HCT116 (cell line): Measurements from ENCODE around the gene TNPO1. TPM values are rescaled to one million over a fixed set of nuclear protein-coding genes. Genes with fewer than 3 reads are reported as not detected.

Experiments used
- ATAC-seq: fragments of 200-7000 bp; cut with Tn5 transposase; 2 replicates; pipeline ENCODE4 v1.9.1; 2020; ENCODE audit warnings: mild to moderate bottlenecking, moderate library complexity
- BruUV-seq: library from RNA; stranded (reverse); fragments of 400-500 nt; replicated peaks from 2 replicates; lab custom pipeline; 2021; lab: Mats Ljungman, UMichigan
- CTCF ChIA-PET: fragments of 300-600 bp; sonication (Branson Sonifier 250); formaldehyde crosslinking; loops from one replicate; lab custom pipeline; 2021; ENCODE audit warnings: antibody characterized with exemption; lab: Charles Lee
- POLR2A ChIA-PET: fragments of 300-600, 350-600 bp; sonication (Branson Sonifier 250); formaldehyde crosslinking; loops from one replicate; lab custom pipeline; 2021; ENCODE audit warnings: antibody characterized with exemption; lab: Charles Lee
- RAD21 ChIA-PET, 2 experiments: fragments of 300-600 bp; sonication (Branson Sonifier 250); formaldehyde crosslinking; loops; one replicate each; lab custom pipeline; 2023; ENCODE audit warnings: low total read pairs in 2 of 2; ENCODE audit not compliant: uncharacterized antibody in 2 of 2, unreplicated experiment in 2 of 2, low non-redundant PET in 1 of 2; lab: Charles Lee
- DNase-seq: peaks from one replicate; pipeline ENCODE4 v3.0.0-alpha.2; 2010; ENCODE audit warnings: low read depth, low spot score
- H2AFZ ChIP-seq: fragments of 200-600 bp; shearing (Covaris generic), sonication (generic); 2 replicates; pipeline ENCODE4 v1.6.1; 2017; ENCODE audit warnings: low read depth, mixed run types, mixed read lengths, antibody characterized with exemption, low read length; ENCODE audit not compliant: poor library complexity, severe bottlenecking
- H3K27ac ChIP-seq: 2 replicates; pipeline ENCODE4 v1.5.1; 2012; ENCODE audit warnings: low read depth, low read length
- H3K27me3 ChIP-seq: fragments of 200-600 bp; sonication (generic); 2 replicates; pipeline ENCODE4 v1.6.1; 2016; ENCODE audit warnings: mixed run types, low read length, mixed read lengths; ENCODE audit not compliant: insufficient read depth
- H3K36me3 ChIP-seq, 2 experiments: fragments of 200-500 bp in 1 of 2; fragments of 200-600 bp in 1 of 2; sonication (Bioruptor generic) in 1 of 2; sonication (generic) in 1 of 2; 2 replicates each; pipeline versions ENCODE4 v1.5.1 to v1.6.1; 2014 to 2016; ENCODE audit warnings: low read length in 2 of 2, inconsistent platforms in 1 of 2, mixed read lengths in 1 of 2, mixed run types in 1 of 2; ENCODE audit not compliant: insufficient read depth in 2 of 2, control insufficient read depth in 1 of 2
- H3K4me1 ChIP-seq, 2 experiments: fragments of 200-600 bp in 1 of 2; sonication (generic) in 1 of 2; 2 replicates each; pipeline versions ENCODE4 v1.5.1 to v1.6.1; 2012 to 2017; ENCODE audit warnings: low read length in 2 of 2, inconsistent platforms in 1 of 2, mild to moderate bottlenecking in 1 of 2, mixed read lengths in 1 of 2, mixed run types in 1 of 2, moderate library complexity in 1 of 2; ENCODE audit not compliant: insufficient read depth in 2 of 2, control insufficient read depth in 1 of 2
- H3K4me2 ChIP-seq: fragments of 200-600 bp; sonication (generic); 2 replicates; pipeline ENCODE4 v1.6.1; 2017; ENCODE audit warnings: mixed run types, low read length, mixed read lengths
- H3K4me3 ChIP-seq, 2 experiments: fragments of 200-600 bp in 1 of 2; sonication (generic) in 1 of 2; replicated peaks in 1 of 2; 2 replicates each; pipeline ENCODE4 v1.5.1; 2011 to 2016; ENCODE audit warnings: low read length in 2 of 2, control low read depth in 1 of 2, low read depth in 1 of 2, mild to moderate bottlenecking in 1 of 2, mixed read lengths in 1 of 2, mixed run types in 1 of 2
- H3K79me2 ChIP-seq: fragments of 200-600 bp; sonication (generic); 2 replicates; pipeline ENCODE4 v1.6.1; 2017; ENCODE audit warnings: mild to moderate bottlenecking, mixed run types, low read length, moderate library complexity, mixed read lengths; ENCODE audit not compliant: insufficient read depth
- H3K9ac ChIP-seq: fragments of 200-600 bp; sonication (generic); 2 replicates; pipeline ENCODE4 v1.6.1; 2016; ENCODE audit warnings: low read length, mixed read lengths
- H3K9me2 ChIP-seq: fragments of 200-600 bp; sonication (generic), shearing (Covaris generic); 2 replicates; pipeline ENCODE4 v1.6.1; 2017; ENCODE audit warnings: mixed run types, mild to moderate bottlenecking, moderate library complexity; ENCODE audit not compliant: insufficient read depth
- H3K9me3 ChIP-seq, 2 experiments: fragments of 200-500 bp in 1 of 2; fragments of 200-600 bp in 1 of 2; sonication (Bioruptor generic) in 1 of 2; sonication (generic) in 1 of 2; 2 replicates each; pipeline ENCODE4 v1.6.1; 2014 to 2017; ENCODE audit warnings: low read length in 2 of 2, mixed read lengths in 2 of 2, inconsistent platforms in 1 of 2, low read depth in 1 of 2, mild to moderate bottlenecking in 1 of 2, mixed run types in 1 of 2, moderate library complexity in 1 of 2; ENCODE audit not compliant: control insufficient read depth in 1 of 2, insufficient read depth in 1 of 2
- H4K20me1 ChIP-seq: fragments of 200-600 bp; sonication (generic), shearing (Covaris generic); 2 replicates; pipeline ENCODE4 v1.6.1; 2017; ENCODE audit warnings: mixed run types, mild to moderate bottlenecking, moderate library complexity; ENCODE audit not compliant: insufficient read depth
- CEBPB ChIP-seq: IDR thresholded peaks from 2 replicates; pipeline ENCODE4 v1.6.1; 2012; ENCODE audit warnings: low read depth
- CTCF ChIP-seq, 3 experiments: fragments of 200-600 bp in 1 of 3; sonication (generic) in 1 of 3; IDR thresholded peaks in 2 of 3; conservative IDR thresholded peaks in 1 of 3; 2 replicates each; pipeline ENCODE4 v1.5.1; 2012 to 2017; ENCODE audit warnings: low read depth in 2 of 3, low read length in 2 of 3, antibody characterized with exemption in 1 of 3, borderline replicate concordance in 1 of 3, control low read depth in 1 of 3, mild to moderate bottlenecking in 1 of 3, mixed read lengths in 1 of 3, mixed run types in 1 of 3, moderate library complexity in 1 of 3; ENCODE audit not compliant: insufficient read depth in 1 of 3
- EGR1 ChIP-seq: IDR thresholded peaks from 2 replicates; pipeline ENCODE4 v1.6.1; 2012; ENCODE audit warnings: low read depth
- ELF1 ChIP-seq: IDR thresholded peaks from 2 replicates; pipeline ENCODE4 v1.6.1; 2012; ENCODE audit warnings: low read depth, borderline replicate concordance
- EZH2 ChIP-seq: fragments of 200-600 bp; sonication (generic); IDR thresholded peaks from 2 replicates; pipeline ENCODE4 v1.6.1; 2017; ENCODE audit warnings: antibody characterized with exemption, mixed run types
- EZH2phosphoT487 ChIP-seq: fragments of 200-600 bp; IDR thresholded peaks from 2 replicates; pipeline ENCODE4 v1.6.1; 2018; ENCODE audit warnings: antibody characterized with exemption, borderline replicate concordance
- FOSL1 ChIP-seq: IDR thresholded peaks from 2 replicates; pipeline ENCODE4 v1.6.1; 2012; ENCODE audit warnings: low read depth
- JUND ChIP-seq: IDR thresholded peaks from 2 replicates; pipeline ENCODE4 v1.6.1; 2012
- MAX ChIP-seq: IDR thresholded peaks from 2 replicates; pipeline ENCODE4 v1.6.1; 2012
- POLR2A ChIP-seq: IDR thresholded peaks from 2 replicates; pipeline ENCODE4 v1.7.0; 2011; ENCODE audit warnings: borderline replicate concordance; ENCODE audit not compliant: insufficient read depth, insufficient read length; ENCODE audit errors: extremely low read depth
- POLR2AphosphoS5 ChIP-seq: IDR thresholded peaks from 2 replicates; pipeline ENCODE4 v1.6.1; 2011; ENCODE audit warnings: mild to moderate bottlenecking, low read depth, low read length, moderate library complexity
- RAD21 ChIP-seq: IDR thresholded peaks from 2 replicates; pipeline ENCODE4 v1.6.1; 2012; ENCODE audit warnings: low read depth, mild to moderate bottlenecking
- REST ChIP-seq: IDR thresholded peaks from 2 replicates; pipeline ENCODE4 v1.6.1; 2012; ENCODE audit warnings: low read depth
- SIN3A ChIP-seq: IDR thresholded peaks from 2 replicates; pipeline ENCODE4 v1.6.1; 2012; ENCODE audit warnings: low read depth
- SP1 ChIP-seq: IDR thresholded peaks from 2 replicates; pipeline ENCODE4 v1.6.1; 2012; ENCODE audit warnings: low read depth
- SRF ChIP-seq: IDR thresholded peaks from 2 replicates; pipeline ENCODE4 v1.6.1; 2012; ENCODE audit warnings: low read depth
- TCF7L2 ChIP-seq: IDR thresholded peaks from 2 replicates; pipeline ENCODE4 v1.7.0; 2011; ENCODE audit warnings: borderline replicate concordance, inconsistent platforms; ENCODE audit not compliant: insufficient read depth, insufficient read length; ENCODE audit errors: extremely low read depth
- YY1 ChIP-seq: IDR thresholded peaks from 2 replicates; pipeline ENCODE4 v1.6.1; 2011; ENCODE audit warnings: low read length, low read depth, moderate library complexity, mild to moderate bottlenecking; ENCODE audit not compliant: insufficient replicate concordance; ENCODE audit errors: extremely low read depth
- ZBTB33 ChIP-seq: IDR thresholded peaks from 2 replicates; pipeline ENCODE4 v1.6.1; 2011; ENCODE audit warnings: mild to moderate bottlenecking, low read length, moderate library complexity; ENCODE audit not compliant: insufficient replicate concordance; ENCODE audit errors: extremely low read depth
- ZFX ChIP-seq: fragments of 450-650 bp; IDR thresholded peaks from 2 replicates; pipeline ENCODE4 v1.6.1; 2017
- intact Hi-C: fragments of 100-400 bp; cut with micrococcal nuclease; formaldehyde crosslinking; loops from 2 replicates; pipeline ENCODE4 v1.10.0; 2022
- total RNA-seq: library from RNA; stranded (reverse); gene quantifications from one replicate; pipeline ENCODE4 v1.2.1, GENCODE V29; 2021; ENCODE audit not compliant: unreplicated experiment

The TNPO1 gene
- total RNA-seq, 1 experiment from 2014 or later, result 104 TPM

- no TSS peak for BruUV-seq
- Histone ChIP-seq H3K9me2 (no peaks in the 10 kb centered on the region), H3K36me3 (no peaks in the 10 kb centered on the region), H3K4me1 (no peaks in the 10 kb centered on the region), H3K9ac (no peak overlapping the region), H2AFZ (no peak overlapping the region), H3K4me3 (no peak overlapping the region), H3K9me3 (no peaks in the 10 kb centered on the region), H3K27me3 (no peaks in the 10 kb centered on the region), H3K79me2 (peaks cover 4% of the 10 kb centered on the region; the same call in 1 of the 2 replicates), H4K20me1 (0 out of 2 replicates have a peak, but pooled peaks cover 4% of the 10 kb centered on the region), H3K4me2 (no peak overlapping the region), H3K27ac (no peak overlapping the region)
- ChIA-PET CTCF (interaction anchor here (2.4 kb wide), 1 partner anchor 11 kb away, joined by 9 read pairs; no protein-coding TSS in a partner anchor), POLR2A (interaction anchor here (1.0 kb wide), 1 partner anchor 11 kb away, joined by 3 read pairs; no protein-coding TSS in a partner anchor), RAD21 (no interaction called here)
- TF ChIP-seq ELF1 (no peak), TCF7L2 (no peak), FOSL1 (no peak), ZBTB33 (no peak), SP1 (no peak), EZH2 (no peak), SRF (no peak), ZFX (no peak), SIN3A (no peak), EZH2phosphoT487 (no peak), RAD21 (no peak), YY1 (no peak), POLR2A (no peak), MAX (no peak), JUND (no peak), POLR2AphosphoS5 (no peak), EGR1 (no peak), CEBPB (no peak), CTCF (IDR thresholded peaks at IDR 0.05 in 2 of 3, conservative IDR thresholded peaks at IDR 0.05 in 1 of 3; ENCODE audit: borderline replicate concordance in 1 of 3, insufficient read depth in 1 of 3, low read depth in 2 of 3, low read length in 2 of 3) (no peak), REST (no peak)
- intact Hi-C loops, result no loop called here
- DNase-seq (no peak), ATAC-seq (no peak)
Measured at GRCh38 chr5:72830362-72830761, 13.9 kb downstream of the TNPO1 start.
